ENCODE measurements around the gene CCDC51.
"Not testable (repeated sequence)": the region's sequence is repeated elsewhere in the genome, so short reads cannot be mapped to it uniquely, and the experiment has no call there.

Gene CCDC51

DNA sequence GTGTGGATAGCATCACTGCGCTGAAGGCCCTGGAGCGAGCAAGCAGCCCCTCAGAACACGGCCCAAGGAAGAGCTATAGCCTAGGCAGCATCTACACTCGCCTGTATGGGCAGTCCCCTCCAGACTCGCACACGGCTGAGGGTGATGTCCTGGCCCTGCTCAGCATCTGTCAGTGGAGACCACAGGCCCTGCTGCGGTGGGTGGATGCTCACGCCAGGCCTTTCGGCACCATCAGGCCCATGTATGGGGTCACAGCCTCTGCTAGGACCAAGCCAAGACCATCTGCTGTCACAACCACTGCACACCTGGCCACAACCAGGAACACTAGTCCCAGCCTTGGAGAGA is 27.2 kb upstream of the CCDC51 start:
- no peak for TF ChIP-seq CTCF (IDR thresholded peaks at IDR 0.05; ENCODE audit: low read depth, low read length)
- no peak for DNase-seq
- peaks cover 8% of the 10 kb centered on the region; the same call in 1 of the 2 replicates for H3K36me3 ChIP-seq
- no peaks in the 10 kb centered on the region for H3K27me3 ChIP-seq
- H3K4me1 ChIP-seq = peaks cover 3% of the 10 kb centered on the region
- H3K9me3 ChIP-seq = no peaks in the 10 kb centered on the region
- H3K4me3 ChIP-seq (ENCODE audit: low read depth, low read length) = peak overlapping the region; percentile 65

- H3K4me3 ChIP-seq (ENCODE audit: low read depth, low read length) = peak overlapping the region; percentile 65
- TF ChIP-seq CTCF (IDR thresholded peaks at IDR 0.05; ENCODE audit: low read depth, low read length) = no peak
- H3K36me3 ChIP-seq = peaks cover 8% of the 10 kb centered on the region; the same call in 1 of the 2 replicates
- H3K27me3 ChIP-seq = no peaks in the 10 kb centered on the region
- DNase-seq = no peak
- no peaks in the 10 kb centered on the region for H3K9me3 ChIP-seq
- H3K4me1 ChIP-seq = peaks cover 3% of the 10 kb centered on the region
Measured at GRCh38 chr3:48466386-48467109, 26.6 kb upstream of the CCDC51 start.

GRCh38 chr3:48465531-48466378 is 25.8 kb upstream of the CCDC51 start:
- peak overlapping the region; percentile 65 for H3K4me3 ChIP-seq (ENCODE audit: low read depth, low read length)
- H3K36me3 ChIP-seq = peaks cover 8% of the 10 kb centered on the region; the same call in 1 of the 2 replicates
- no peaks in the 10 kb centered on the region for H3K9me3 ChIP-seq
- no peaks in the 10 kb centered on the region for H3K27me3 ChIP-seq
- peak; percentile 54 for TF ChIP-seq CTCF (IDR thresholded peaks at IDR 0.05; ENCODE audit: low read depth, low read length)
- H3K4me1 ChIP-seq = peaks cover 3% of the 10 kb centered on the region
- peak; percentile 88 for DNase-seq

- Histone ChIP-seq H3K4me1 (peaks cover 3% of the 10 kb centered on the region), H3K4me3 (ENCODE audit: low read depth, low read length) (no peak overlapping the region), H3K27me3 (no peaks in the 10 kb centered on the region), H3K9me3 (no peaks in the 10 kb centered on the region), H3K36me3 (peaks cover 8% of the 10 kb centered on the region; the same call in 1 of the 2 replicates)
- no peak for DNase-seq
- no peak for TF ChIP-seq CTCF (IDR thresholded peaks at IDR 0.05; ENCODE audit: low read depth, low read length)
Measured at GRCh38 chr3:48465237-48465530, 25.3 kb upstream of the CCDC51 start.

- H3K36me3 ChIP-seq = peaks cover 8% of the 10 kb centered on the region; the same call in 1 of the 2 replicates
- H3K4me3 ChIP-seq (ENCODE audit: low read depth, low read length) = no peak overlapping the region
- no peaks in the 10 kb centered on the region for H3K9me3 ChIP-seq
- TF ChIP-seq CTCF (IDR thresholded peaks at IDR 0.05; ENCODE audit: low read depth, low read length) = no peak
- DNase-seq = no peak
- H3K4me1 ChIP-seq = peaks cover 3% of the 10 kb centered on the region
- no peaks in the 10 kb centered on the region for H3K27me3 ChIP-seq
Measured at GRCh38 chr3:48464713-48465221, 24.8 kb upstream of the CCDC51 start.

- peaks cover 3% of the 10 kb centered on the region for H3K4me1 ChIP-seq
- no peak overlapping the region for H3K4me3 ChIP-seq (ENCODE audit: low read depth, low read length)
- H3K36me3 ChIP-seq = peaks cover 12% of the 10 kb centered on the region
- no peak for TF ChIP-seq CTCF (IDR thresholded peaks at IDR 0.05; ENCODE audit: low read depth, low read length)
- no peaks in the 10 kb centered on the region for H3K27me3 ChIP-seq
- no peak for DNase-seq
- no peaks in the 10 kb centered on the region for H3K9me3 ChIP-seq
Measured at GRCh38 chr3:48463703-48464102, 23.8 kb upstream of the CCDC51 start.

- not testable (repeated sequence) for H3K36me3 ChIP-seq; H3K4me3 ChIP-seq (ENCODE audit: low read depth, low read length); DNase-seq; H3K27me3 ChIP-seq; H3K4me1 ChIP-seq; H3K9me3 ChIP-seq
Measured at GRCh38 chr3:48461767-48462166, 21.8 kb upstream of the CCDC51 start.

Measured in BE2C (cell line).